Naive thymus-derived CD4-positive, alpha-beta T cell (primary cell): ENCODE results near the gene ZNF790. TPM values are rescaled to one million over a fixed set of nuclear protein-coding genes. Genes with fewer than 3 reads are reported as not detected.

Experiments used
- ATAC-seq: fragments of 150-1000 bp; cut with Tn5 transposase; 2 replicates; pipeline ENCODE4 v1.10.0; 2021; ENCODE audit warnings: mild to moderate bottlenecking, moderate library complexity
- CTCF ChIA-PET: fragments of 350-600 bp; sonication (Branson Sonifier 250); formaldehyde crosslinking; loops from one replicate; lab custom pipeline; 2021; ENCODE audit warnings: antibody characterized with exemption; lab: Charles Lee
- POLR2A ChIA-PET: fragments of 350-600 bp; sonication (Branson Sonifier 250); formaldehyde crosslinking; loops from one replicate; lab custom pipeline; 2021; ENCODE audit warnings: antibody characterized with exemption, inconsistent platforms; lab: Charles Lee
- DNase-seq, 9 donors: peaks; one replicate each; pipeline versions ENCODE4 v3.0.0 to v3.0.0-alpha.2; 2020 to 2022; ENCODE audit warnings: mixed read lengths in 1 of 9
- H3K27ac ChIP-seq: one replicate; pipeline ENCODE4 v1.7.0; 2013; ENCODE audit warnings: mild to moderate bottlenecking, low read depth, low read length, moderate library complexity
- H3K27me3 ChIP-seq, 2 donors: one replicate each; pipeline ENCODE4 v1.7.0; 2013; ENCODE audit warnings: low read length in 2 of 2, mild to moderate bottlenecking in 2 of 2, moderate library complexity in 2 of 2; ENCODE audit not compliant: control insufficient read depth in 2 of 2, insufficient read depth in 2 of 2
- H3K36me3 ChIP-seq, 3 experiments: 1 replicate in 2 of 3; 2 replicates in 1 of 3; pipeline ENCODE4 v1.7.0; 2013; ENCODE audit warnings: low read length in 3 of 3, mild to moderate bottlenecking in 3 of 3, moderate library complexity in 1 of 3; ENCODE audit not compliant: insufficient read depth in 3 of 3, control insufficient read depth in 2 of 3
- H3K4me1 ChIP-seq, 2 donors: one replicate each; pipeline ENCODE4 v1.7.0; 2013; ENCODE audit warnings: low read length in 2 of 2, mild to moderate bottlenecking in 2 of 2, moderate library complexity in 1 of 2; ENCODE audit not compliant: control insufficient read depth in 2 of 2, insufficient read depth in 2 of 2
- H3K4me3 ChIP-seq: 2 replicates; pipeline ENCODE4 v1.7.0; 2013; ENCODE audit warnings: mild to moderate bottlenecking, low read length
- H3K9me3 ChIP-seq, 3 experiments: 1 replicate in 2 of 3; 2 replicates in 1 of 3; pipeline ENCODE4 v1.7.0; 2013; ENCODE audit warnings: low read length in 3 of 3; ENCODE audit not compliant: control insufficient read depth in 2 of 3
- H3K27ac Mint-ChIP-seq, 9 donors: one replicate each; pipeline ENCODE4 v1.8.0; 2020 to 2022; ENCODE audit warnings: mixed read lengths in 9 of 9, mild to moderate bottlenecking in 8 of 9, moderate library complexity in 5 of 9, inconsistent platforms in 2 of 9
- H3K27me3 Mint-ChIP-seq, 5 donors: one replicate each; pipeline ENCODE4 v1.8.0; 2021 to 2022; ENCODE audit warnings: mixed read lengths in 5 of 5, mild to moderate bottlenecking in 1 of 5
- H3K36me3 Mint-ChIP-seq, 5 donors: one replicate each; pipeline ENCODE4 v1.8.0; 2020 to 2022; ENCODE audit warnings: mixed read lengths in 5 of 5, mild to moderate bottlenecking in 3 of 5, inconsistent platforms in 1 of 5
- H3K4me1 Mint-ChIP-seq, 7 donors: one replicate each; pipeline ENCODE4 v1.8.0; 2020 to 2022; ENCODE audit warnings: mixed read lengths in 7 of 7, mild to moderate bottlenecking in 3 of 7, inconsistent platforms in 1 of 7
- H3K4me3 Mint-ChIP-seq, 10 donors: one replicate each; pipeline ENCODE4 v1.8.0; 2020 to 2022; ENCODE audit warnings: mild to moderate bottlenecking in 10 of 10, mixed read lengths in 10 of 10, moderate library complexity in 6 of 10, inconsistent platforms in 2 of 10
- H3K9me3 Mint-ChIP-seq, 11 donors: one replicate each; pipeline ENCODE4 v1.8.0; 2020 to 2022; ENCODE audit warnings: mixed read lengths in 11 of 11, mild to moderate bottlenecking in 4 of 11, inconsistent platforms in 1 of 11, moderate library complexity in 1 of 11
- intact Hi-C, 2 donors: fragments of 100-400 bp; cut with micrococcal nuclease; formaldehyde crosslinking; loops; one replicate each; pipeline ENCODE4 v1.15.1; 2023
- polyA plus RNA-seq, 2 donors: library from polyadenylated mRNA; unstranded; fragments of 300-500 nt; fragmentation: Illumina TruSeq; gene quantifications; one replicate each; pipeline ENCODE4 v1.2.3, GENCODE V29; 2021
- total RNA-seq, 6 experiments: library from RNA in 5 of 6; stranded (reverse) in 5 of 6; gene quantifications; 1 replicate in 5 of 6; 2 replicates in 1 of 6; pipeline ENCODE4 v1.2.3 and lab custom pipeline; 2021 to 2026

The ZNF790 gene
- total and polyA plus RNA-seq, 7 experiments from 2014 or later, result 2.6 to 14.4 (median 7.3) TPM

- H3K36me3 Mint-ChIP-seq, result peaks cover 51 to 82% (median 73%) of the 10 kb centered on the region in 5 donors
- Histone ChIP-seq H3K9me3 (peaks cover 26 to 91% (median 46%) of the 10 kb centered on the region in 3 experiments), H3K4me1 (no peaks in the 10 kb centered on the region), H3K4me3 (no peak overlapping the region), H3K27me3 (no peaks in the 10 kb centered on the region), H3K36me3 (peaks cover 4 to 71% (median 32%) of the 10 kb centered on the region in 3 experiments), H3K27ac (no peak overlapping the region)
- ATAC-seq (no peak), DNase-seq (no peak)
- intact Hi-C loops, result no loop called here
- H3K27ac Mint-ChIP-seq, result no peak overlapping the region
- H3K9me3 Mint-ChIP-seq, result peaks cover 3 to 99% (median 71%) of the 10 kb centered on the region in 11 donors
- H3K27me3 Mint-ChIP-seq, result no peaks in the 10 kb centered on the region
- ChIA-PET POLR2A (interaction anchor here (1.4 kb wide), 1 partner anchor 16 kb away, joined by 3 read pairs; the partner anchor contains the start of gene ZNF790), CTCF (no interaction called here)
- H3K4me1 Mint-ChIP-seq, result no peaks in the 10 kb centered on the region
- H3K4me3 Mint-ChIP-seq, result no peak overlapping the region
These were observed 16.4 kb downstream of the ZNF790 start for GRCh38 chr19:36821758-36822157.

DNA sequence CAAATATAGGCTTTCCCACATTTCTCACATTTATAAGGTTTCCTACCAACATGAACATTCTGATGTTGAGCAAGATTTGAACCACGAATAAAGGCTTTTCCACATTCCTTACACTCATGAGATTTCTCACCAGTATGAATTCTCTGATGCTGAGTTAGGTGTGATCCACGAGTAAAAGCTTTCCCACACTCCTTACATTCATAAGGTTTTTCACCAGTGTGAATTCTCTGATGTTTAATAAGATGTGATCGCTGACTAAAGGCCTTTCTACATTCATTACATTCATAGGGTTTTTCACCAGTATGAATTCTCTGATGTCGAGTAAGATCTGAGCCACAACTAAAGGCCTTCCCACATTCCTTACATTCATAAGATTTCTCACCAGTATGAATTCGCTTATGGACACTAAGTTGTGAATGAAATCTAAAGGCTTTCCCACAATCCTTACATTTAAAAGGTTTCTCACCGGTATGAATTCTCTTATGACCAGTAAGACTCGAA is 19.0 kb downstream of the ZNF790 start:
- H3K27ac Mint-ChIP-seq, result no peak overlapping the region
- no peaks in the 10 kb centered on the region for H3K27me3 Mint-ChIP-seq
- Histone ChIP-seq H3K27me3 (no peaks in the 10 kb centered on the region), H3K4me1 (no peaks in the 10 kb centered on the region), H3K36me3 (peaks cover 4 to 64% (median 23%) of the 10 kb centered on the region in 3 experiments), H3K4me3 (peak overlapping the region; percentile 12), H3K27ac (no peak overlapping the region), H3K9me3 (peaks cover 26 to 96% (median 45%) of the 10 kb centered on the region in 3 experiments)
- H3K4me1 Mint-ChIP-seq, result no peaks in the 10 kb centered on the region
- H3K36me3 Mint-ChIP-seq, result peaks cover 31 to 76% (median 53%) of the 10 kb centered on the region in 5 donors
- DNase-seq (no peak), ATAC-seq (no peak)
- intact Hi-C loops, result no loop called here
- H3K9me3 Mint-ChIP-seq, result peaks cover 0 to 99% (median 69%) of the 10 kb centered on the region in 11 donors
- no peak overlapping the region for H3K4me3 Mint-ChIP-seq
- ChIA-PET CTCF (no interaction called here), POLR2A (no interaction called here)

DNA sequence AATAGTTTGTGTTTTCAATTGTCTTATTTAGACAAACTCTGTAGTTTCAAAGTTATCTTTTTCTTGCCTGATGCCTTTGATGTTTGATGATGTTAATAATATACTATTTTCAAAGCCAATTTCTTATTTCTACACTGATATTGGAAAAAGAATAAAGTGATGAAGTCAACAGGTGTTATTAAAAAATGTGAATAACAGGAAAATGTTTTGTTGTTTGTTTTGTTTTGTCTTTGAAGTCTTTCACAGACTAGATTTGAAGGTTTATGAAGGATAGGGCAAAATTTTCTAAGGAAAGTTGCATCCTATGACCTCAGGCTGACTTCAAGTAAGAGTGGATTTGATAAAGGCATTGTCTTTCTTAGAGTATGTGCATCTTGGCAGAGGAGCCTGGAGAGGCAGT is 31.2 kb downstream of the ZNF790 start:
- peaks cover 13 to 72% (median 61%) of the 10 kb centered on the region in 5 donors for H3K36me3 Mint-ChIP-seq
- ChIA-PET POLR2A (no interaction called here), CTCF (no interaction called here)
- no peak overlapping the region for H3K4me3 Mint-ChIP-seq
- no peak overlapping the region for H3K27ac Mint-ChIP-seq
- H3K27me3 Mint-ChIP-seq, result no peaks in the 10 kb centered on the region
- H3K4me3 ChIP-seq, result no peak overlapping the region
- H3K9me3 ChIP-seq, result peaks cover 6 to 65% (median 15%) of the 10 kb centered on the region in 3 experiments
- peaks cover 0 to 19% (median 0%) of the 10 kb centered on the region in 3 experiments for H3K36me3 ChIP-seq
- no peak overlapping the region for H3K27ac ChIP-seq
- no peaks in the 10 kb centered on the region for H3K27me3 ChIP-seq
- peaks cover 9 to 95% (median 67%) of the 10 kb centered on the region in 11 donors for H3K9me3 Mint-ChIP-seq
- no peaks in the 10 kb centered on the region for H3K4me1 Mint-ChIP-seq
- intact Hi-C loops, result no loop called here
- H3K4me1 ChIP-seq, result no peaks in the 10 kb centered on the region
- ATAC-seq (no peak), DNase-seq (no peak)

- intact Hi-C loops, result no loop called here
- H3K9me3 Mint-ChIP-seq, result peaks cover 4 to 95% (median 59%) of the 10 kb centered on the region in 11 donors
- H3K27ac ChIP-seq, result no peak overlapping the region
- ChIA-PET CTCF (no interaction called here), POLR2A (no interaction called here)
- ATAC-seq (no peak), DNase-seq (no peak)
- H3K4me1 Mint-ChIP-seq, result no peaks in the 10 kb centered on the region
- H3K36me3 Mint-ChIP-seq, result peaks cover 10 to 67% (median 54%) of the 10 kb centered on the region in 5 donors
- H3K36me3 ChIP-seq, result peaks cover 0 to 25% (median 0%) of the 10 kb centered on the region in 3 experiments
- no peak overlapping the region for H3K4me3 ChIP-seq
- H3K9me3 ChIP-seq, result peaks cover 2 to 56% (median 6%) of the 10 kb centered on the region in 3 experiments
- H3K27me3 Mint-ChIP-seq, result no peaks in the 10 kb centered on the region
- no peak overlapping the region for H3K27ac Mint-ChIP-seq
- no peaks in the 10 kb centered on the region for H3K27me3 ChIP-seq
- no peaks in the 10 kb centered on the region for H3K4me1 ChIP-seq
- H3K4me3 Mint-ChIP-seq, result peak overlapping the region in 1 of 10 donors; percentile 4
These were observed 32.8 kb downstream of the ZNF790 start for GRCh38 chr19:36805364-36805763.

GRCh38 chr19:36797786-36798108 is 40.4 kb downstream of the ZNF790 start:
- H3K9me3 Mint-ChIP-seq, result peaks cover 4 to 89% (median 47%) of the 10 kb centered on the region in 11 donors
- peaks cover 16 to 37% (median 26%) of the 10 kb centered on the region in 5 donors for H3K36me3 Mint-ChIP-seq
- H3K4me1 ChIP-seq, result no peaks in the 10 kb centered on the region
- H3K36me3 ChIP-seq, result peaks cover 0 to 23% (median 0%) of the 10 kb centered on the region in 3 experiments
- intact Hi-C loops, result loop anchor here (1.0 to 5.0 kb wide), 9 partner anchors 25 to 800 kb away; partner anchors contain the start of genes ZNF345 (in 2 of the 2), ZNF850 (in 2 of the 2), ZNF260 (in 1 of the 2) and ZNF566 (in 1 of the 2)
- peak overlapping the region; percentile 100 for H3K4me3 ChIP-seq
- no peak for DNase-seq
- peak overlapping the region in 8 of 9 donors; percentile 87 to 100 (median 96) for H3K27ac Mint-ChIP-seq
- ATAC-seq, result no peak
- H3K9me3 ChIP-seq, result peaks cover 0 to 52% (median 4%) of the 10 kb centered on the region in 3 experiments
- H3K4me3 Mint-ChIP-seq, result peak overlapping the region; percentile 87 to 99 (median 98)
- no peaks in the 10 kb centered on the region for H3K27me3 ChIP-seq
- ChIA-PET POLR2A (interaction anchor here (1.0 to 1.3 kb wide), 3 partner anchors 25 to 52 kb away, joined by 3 to 4 read pairs (median 4); partner anchors contain the start of gene ZNF850), CTCF (no interaction called here)
- peak overlapping the region; percentile 79 for H3K27ac ChIP-seq
- peaks cover 0 to 28% (median 15%) of the 10 kb centered on the region in 7 donors for H3K4me1 Mint-ChIP-seq
- no peaks in the 10 kb centered on the region for H3K27me3 Mint-ChIP-seq

DNA sequence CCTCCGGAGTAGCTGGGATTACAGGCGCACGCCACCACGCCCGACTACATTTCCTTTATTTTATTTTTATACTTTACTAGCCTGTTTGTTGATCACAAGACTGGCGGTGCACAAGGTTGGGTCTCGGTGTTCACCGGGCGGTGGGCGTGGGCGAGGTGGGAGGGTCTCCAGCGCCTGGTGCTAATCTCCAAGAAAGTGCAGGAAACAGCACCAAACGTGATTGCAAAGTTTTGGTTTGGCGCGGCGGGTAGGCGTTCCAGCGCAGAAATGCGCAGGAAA is 41.5 kb downstream of the ZNF790 start:
- ATAC-seq (no peak), DNase-seq (no peak)
- Histone ChIP-seq H3K27ac (peak overlapping the region; percentile 79), H3K4me1 (no peaks in the 10 kb centered on the region), H3K36me3 (peaks cover 0 to 17% (median 0%) of the 10 kb centered on the region in 3 experiments), H3K4me3 (peak overlapping the region; percentile 100), H3K27me3 (no peaks in the 10 kb centered on the region), H3K9me3 (peaks cover 0 to 62% (median 4%) of the 10 kb centered on the region in 3 experiments)
- intact Hi-C loops, result loop anchor here (2.0 to 5.0 kb wide), 3 partner anchors 54 to 801 kb away; partner anchors contain the start of genes ZNF345 (in 1 of the 2), ZNF568 (in 1 of the 2) and ZNF829 (in 1 of the 2)
- Mint-ChIP-seq H3K9me3 (peaks cover 10 to 89% (median 54%) of the 10 kb centered on the region in 11 donors), H3K4me3 (peak overlapping the region; percentile 87 to 99 (median 98)), H3K27ac (peak overlapping the region; percentile 87 to 100 (median 98)), H3K36me3 (peaks cover 25 to 37% (median 29%) of the 10 kb centered on the region in 5 donors), H3K4me1 (peaks cover 0 to 28% (median 16%) of the 10 kb centered on the region in 7 donors), H3K27me3 (peaks cover 0 to 10% (median 9%) of the 10 kb centered on the region in 5 donors)
- POLR2A ChIA-PET, result interaction anchor here (0.7 to 1.3 kb wide), 6 partner anchors 24 to 268 kb away, joined by 3 to 4 read pairs (median 3); partner anchors contain the start of genes ZNF382, ZNF790 and ZNF850
- CTCF ChIA-PET, result no interaction called here
